GM19468 (cell line): ENCODE results near the gene RNF26.

Source experiments
- ATAC-seq: cut with Tn5 transposase; IDR thresholded peaks from one replicate; pipeline ENCODE4 v1.9.1; 2021; ENCODE audit warnings: mild to moderate bottlenecking, moderate library complexity, moderate number of reproducible peaks; ENCODE audit not compliant: unreplicated experiment; ENCODE audit errors: extremely low read depth

The RNF26 gene

GRCh38 chr11:119368121-119369034 lies 34.1 kb downstream of the RNF26 start:
- no peak for ATAC-seq

GRCh38 chr11:119369132-119369925 lies 35.0 kb downstream of the RNF26 start:
- no peak for ATAC-seq

- ATAC-seq = no peak
Measured at GRCh38 chr11:119370486-119371046, 36.2 kb downstream of the RNF26 start.

DNA sequence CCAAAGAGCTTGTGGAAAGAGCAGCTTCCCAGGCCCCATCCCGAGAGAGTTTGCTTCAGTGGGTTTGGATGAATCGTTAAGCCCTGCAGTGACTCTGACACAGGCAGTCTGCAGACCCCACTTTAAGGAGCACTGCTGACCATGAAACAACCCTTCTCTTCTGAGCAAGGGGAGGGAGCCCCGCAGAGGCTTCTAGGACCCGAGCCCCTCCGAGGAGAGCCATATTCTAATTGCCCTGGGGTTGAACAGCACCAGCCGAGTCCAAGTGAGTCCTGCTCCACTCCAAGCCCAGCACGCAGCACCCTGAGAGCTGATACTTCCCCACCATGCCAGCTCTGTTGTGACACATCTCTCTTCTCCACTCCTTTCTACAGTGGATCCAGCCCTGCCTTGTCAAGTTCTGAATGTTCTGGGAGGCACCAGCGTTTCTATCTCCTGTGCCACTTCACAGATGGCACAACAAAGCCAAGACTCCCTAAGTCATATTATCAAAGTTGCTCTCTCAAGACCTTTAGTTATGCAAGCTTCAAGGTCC lies 36.8 kb downstream of the RNF26 start:
- ATAC-seq = no peak

- no peak for ATAC-seq
Measured at GRCh38 chr11:119371778-119372182, 37.5 kb downstream of the RNF26 start.

- no peak for ATAC-seq
Measured at GRCh38 chr11:119372260-119373058, 38.1 kb downstream of the RNF26 start.

DNA sequence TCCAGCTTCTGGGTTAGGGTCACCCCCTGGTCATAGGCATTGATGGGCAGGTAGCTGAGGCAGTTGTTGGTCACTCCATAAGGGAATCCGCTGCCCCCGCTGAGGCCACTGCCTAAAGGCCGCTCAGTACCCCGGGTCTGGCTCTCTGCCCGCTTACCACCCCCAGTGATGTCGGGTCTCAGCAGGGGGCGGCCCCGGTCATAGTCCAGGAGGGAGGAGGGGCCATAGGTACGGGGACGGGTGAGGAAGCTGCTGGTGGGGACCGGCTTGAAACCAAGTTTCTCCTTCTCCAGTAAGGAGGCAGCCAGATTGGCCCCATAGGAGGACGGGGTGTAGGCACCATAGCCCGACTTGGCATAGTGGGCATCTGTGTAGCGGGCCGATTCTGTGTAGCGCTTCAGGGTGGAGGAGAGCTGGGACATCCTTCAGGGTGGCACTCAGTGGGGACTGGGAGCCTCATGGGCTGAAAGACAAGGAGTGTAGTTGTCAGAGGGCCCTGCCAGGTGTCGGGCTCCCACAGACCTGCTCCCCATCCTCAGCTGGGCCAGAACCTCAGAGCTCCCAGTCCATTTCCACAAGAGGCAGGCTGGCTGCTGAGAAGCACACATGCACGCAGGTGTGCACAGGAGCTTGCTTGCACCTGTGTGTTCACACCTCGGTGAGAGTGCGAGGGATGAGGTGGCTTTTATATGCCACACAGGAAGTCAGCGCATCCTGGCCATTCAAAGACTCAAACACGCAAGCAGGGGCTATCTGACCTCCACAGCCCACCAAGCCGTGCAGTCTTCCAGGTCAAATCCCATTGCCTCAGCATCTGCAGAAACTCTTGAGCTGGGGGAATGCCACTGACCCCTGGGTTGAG lies 39.0 kb downstream of the RNF26 start:
- no peak for ATAC-seq

DNA sequence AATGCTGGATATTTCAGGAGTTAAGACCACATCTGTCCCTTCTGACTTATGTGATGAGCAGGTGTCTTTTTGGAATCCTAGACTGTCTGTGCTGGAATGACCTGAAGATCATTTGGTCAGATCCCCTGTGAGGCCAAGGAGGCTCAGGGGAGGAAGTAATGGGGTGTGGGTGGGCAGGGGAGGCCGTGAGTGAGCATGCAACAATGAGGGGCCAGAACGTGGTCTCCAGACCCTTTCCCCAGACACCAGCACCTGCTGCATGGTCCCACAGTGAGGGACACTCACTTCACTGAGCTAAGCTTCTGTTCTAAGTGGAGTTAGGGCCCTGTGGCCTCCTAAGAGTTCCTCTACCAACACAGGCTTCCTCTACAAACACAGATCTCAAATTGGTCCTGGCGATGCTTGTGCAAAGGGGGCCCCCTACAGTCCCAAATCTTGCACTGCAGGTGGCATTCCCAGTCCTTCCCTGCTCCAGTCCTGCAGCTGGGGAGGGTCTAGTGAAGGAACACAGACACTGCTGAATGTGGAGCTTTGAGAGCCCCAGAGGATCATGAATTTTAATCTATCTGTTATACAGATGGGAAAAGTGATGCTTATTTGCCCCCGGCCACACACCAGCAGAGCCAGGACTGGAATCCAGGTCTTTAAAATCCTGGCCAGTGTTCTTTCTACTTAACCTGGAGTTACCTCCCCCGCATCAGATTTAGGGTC lies 39.7 kb downstream of the RNF26 start:
- no peak for ATAC-seq

GRCh38 chr11:119374632-119375336 lies 40.5 kb downstream of the RNF26 start:
- ATAC-seq = no peak

DNA sequence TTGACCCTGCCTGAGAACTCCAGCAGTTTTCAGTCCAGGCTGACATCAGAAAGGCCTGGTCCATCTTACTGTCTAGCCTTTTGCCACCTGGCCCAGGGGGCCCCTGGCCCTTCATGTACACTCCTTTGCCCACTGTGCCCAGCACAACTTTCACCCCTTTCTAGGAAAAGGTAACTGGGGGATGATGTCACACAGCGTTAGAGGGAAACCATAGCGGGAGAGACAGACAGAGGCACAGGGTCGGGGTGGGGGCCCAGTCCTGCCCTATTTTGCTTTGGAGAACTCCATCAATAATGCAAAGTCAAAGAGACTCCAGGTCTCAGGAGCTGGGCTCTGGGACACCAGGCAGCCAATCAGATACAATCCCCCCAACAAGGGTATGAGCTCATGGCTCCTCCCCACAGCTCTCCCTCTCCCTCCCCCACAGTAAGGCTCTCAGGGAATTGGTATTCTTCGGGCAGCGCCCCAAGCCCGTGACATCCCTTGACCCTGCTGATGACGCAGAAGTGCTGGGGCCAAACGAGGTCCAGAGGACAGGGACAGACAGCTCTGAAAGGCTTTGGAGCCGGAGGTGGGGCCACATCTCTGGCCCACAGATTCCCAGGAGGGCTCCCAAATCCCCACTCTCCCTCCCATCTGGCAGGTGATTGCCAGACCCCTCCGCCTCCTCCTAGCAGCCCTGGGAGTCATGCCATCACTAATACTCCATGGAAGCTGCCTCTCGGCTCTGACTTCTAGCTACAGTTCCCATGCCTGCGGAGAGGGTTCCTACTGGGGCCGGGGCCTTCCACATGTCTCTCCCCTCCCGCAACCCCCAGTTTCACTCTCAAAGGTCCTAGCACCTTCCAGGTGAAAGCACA lies 41.2 kb downstream of the RNF26 start:
- no peak for ATAC-seq

DNA sequence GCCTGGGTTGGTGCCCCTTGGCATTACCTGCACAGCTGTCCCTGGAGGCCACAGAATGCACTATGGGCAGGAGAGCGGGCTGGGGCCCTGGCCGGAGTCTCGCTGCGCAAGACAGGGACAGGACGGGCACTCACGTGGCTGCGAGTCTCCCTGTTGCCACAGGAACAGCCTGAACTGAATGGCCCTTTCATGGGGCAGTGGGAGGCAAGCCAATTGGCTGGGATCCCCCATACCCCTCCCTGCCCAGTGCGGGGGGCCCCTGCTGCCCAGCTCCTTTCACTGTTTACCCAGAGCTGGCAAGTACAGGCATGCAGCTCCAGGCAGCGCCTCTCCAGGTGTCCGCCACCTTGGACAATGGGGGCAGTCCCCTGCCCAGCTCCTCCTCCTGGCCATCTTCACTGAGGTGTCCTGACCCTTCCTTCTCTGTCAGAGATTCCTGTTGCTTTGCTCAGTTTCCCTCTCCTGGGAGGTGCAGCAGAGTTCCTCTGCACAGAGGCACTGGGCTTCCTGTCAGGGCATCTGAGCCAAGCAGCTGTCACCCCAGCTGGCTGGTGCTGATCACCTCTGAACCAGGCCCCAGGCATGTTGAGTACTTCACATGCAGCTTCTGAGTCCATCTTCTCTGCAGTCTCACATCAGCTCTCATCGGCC lies 42.0 kb downstream of the RNF26 start:
- ATAC-seq = no peak

GRCh38 chr11:119377112-119377901 lies 43.0 kb downstream of the RNF26 start:
- ATAC-seq = no peak

DNA sequence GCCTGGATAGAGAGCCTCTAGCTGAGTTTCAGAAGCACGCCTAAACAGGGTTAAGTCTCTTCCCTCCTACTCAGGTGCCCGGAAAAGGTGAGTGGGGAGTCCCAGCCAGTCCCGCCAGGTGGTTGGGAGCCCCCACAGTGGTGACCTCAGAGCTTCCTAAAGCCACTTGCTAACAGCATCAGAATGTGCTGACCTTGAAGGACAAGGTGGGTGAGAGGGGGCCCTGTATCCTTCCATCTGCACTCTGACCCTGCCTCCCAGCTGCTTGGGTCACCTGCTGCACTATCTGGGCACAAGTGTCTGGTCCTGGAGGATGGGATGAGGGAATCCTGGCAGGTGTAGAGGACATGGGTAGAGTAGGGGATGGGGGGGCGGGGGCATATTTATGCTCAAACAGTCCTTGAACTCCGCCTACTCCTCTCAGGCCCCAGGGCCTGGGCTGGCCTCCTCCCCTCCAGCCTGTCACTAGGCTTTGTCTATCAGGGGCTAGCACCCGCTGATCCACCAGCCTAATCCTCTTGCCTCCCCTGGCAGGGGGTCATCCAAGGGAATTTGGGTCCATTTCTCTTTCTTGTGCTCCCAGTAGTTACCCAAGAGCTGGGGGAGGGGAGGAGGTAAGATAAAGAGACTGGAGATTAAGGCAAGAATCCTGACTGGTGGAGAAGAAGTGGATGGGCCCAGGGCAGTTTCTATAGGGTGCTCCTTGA lies 43.8 kb downstream of the RNF26 start:
- no peak for ATAC-seq

GRCh38 chr11:119378851-119379465 lies 44.6 kb downstream of the RNF26 start:
- no peak for ATAC-seq
